Measurements from ENCODE around the gene LYPD6.

LYPD6 gene

DNA sequence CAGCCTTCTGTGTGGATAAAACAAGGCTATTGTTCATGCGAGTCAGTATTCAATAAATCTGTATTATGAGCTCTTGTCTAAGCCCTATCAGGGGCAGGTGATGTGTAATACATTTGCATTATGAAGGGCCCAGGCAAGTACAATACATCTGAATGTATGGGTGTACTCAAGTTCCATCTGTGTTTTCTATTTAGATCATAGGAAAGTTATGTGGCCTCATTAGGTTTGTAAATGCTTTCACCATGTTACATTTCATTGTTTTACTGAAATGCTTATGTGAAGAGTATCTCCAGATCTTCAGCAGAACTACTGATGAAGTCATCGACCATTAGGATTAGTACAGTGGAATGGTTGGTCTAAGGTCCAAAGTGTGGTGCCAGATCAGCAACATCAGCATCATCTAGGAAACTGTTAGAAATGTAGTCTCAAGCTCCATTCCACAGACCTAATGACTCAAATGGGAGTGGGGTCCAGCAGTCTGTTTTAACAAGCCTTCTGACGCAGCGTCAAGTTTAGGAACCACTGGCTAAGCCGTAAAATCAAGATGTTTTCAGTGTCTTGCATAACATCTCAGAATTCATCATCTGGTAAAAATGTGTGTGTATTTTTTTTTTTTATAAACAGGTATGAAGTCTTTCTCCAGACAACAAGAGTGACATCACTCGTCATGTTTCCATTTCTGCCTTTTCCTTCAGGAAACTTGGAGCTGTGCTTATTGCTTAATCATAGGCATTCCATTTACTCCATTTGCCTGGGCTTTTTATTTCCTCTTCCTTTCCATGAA, 80.5 kb downstream of the LYPD6 start:
- no peak for DNase-seq

DNA sequence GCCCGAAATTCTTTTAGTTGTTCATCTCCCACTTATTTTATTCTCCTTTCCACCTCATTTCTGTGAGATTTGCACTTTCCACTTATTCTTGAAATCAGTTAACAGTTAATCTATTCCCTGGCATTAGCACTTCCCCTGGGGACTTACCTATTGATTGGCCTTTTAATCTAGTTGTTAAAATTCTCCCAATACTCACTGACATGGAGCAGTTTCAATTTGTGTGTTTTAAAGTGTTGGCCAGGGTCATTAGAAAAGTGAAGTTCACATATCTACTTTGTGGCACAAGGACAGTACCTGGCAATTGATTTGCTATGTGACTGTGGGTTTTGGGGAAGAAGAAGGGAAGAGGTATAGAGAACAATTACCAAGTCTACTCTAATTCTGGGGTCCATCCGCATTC, 83.1 kb downstream of the LYPD6 start:
- DNase-seq = no peak

DNA sequence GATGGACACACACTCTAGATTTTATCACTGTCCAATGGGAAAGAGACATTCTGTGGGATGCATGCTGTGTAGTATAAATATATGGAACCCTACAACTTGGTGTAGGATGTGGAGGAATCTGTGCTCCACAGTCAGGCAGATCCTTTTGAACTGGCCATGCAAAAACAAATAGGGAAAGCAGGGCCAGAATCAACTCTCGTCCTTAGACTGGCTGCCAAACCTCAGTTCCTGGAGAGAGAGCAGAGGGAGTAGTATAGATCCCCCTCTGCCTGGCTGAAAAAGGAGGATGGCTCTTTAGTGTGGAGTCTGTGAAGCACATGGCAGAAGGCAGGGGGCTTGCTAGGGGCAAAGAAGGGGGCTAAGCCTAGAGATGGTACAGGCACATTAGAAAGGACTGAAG, 84.7 kb downstream of the LYPD6 start:
- DNase-seq = no peak

DNA sequence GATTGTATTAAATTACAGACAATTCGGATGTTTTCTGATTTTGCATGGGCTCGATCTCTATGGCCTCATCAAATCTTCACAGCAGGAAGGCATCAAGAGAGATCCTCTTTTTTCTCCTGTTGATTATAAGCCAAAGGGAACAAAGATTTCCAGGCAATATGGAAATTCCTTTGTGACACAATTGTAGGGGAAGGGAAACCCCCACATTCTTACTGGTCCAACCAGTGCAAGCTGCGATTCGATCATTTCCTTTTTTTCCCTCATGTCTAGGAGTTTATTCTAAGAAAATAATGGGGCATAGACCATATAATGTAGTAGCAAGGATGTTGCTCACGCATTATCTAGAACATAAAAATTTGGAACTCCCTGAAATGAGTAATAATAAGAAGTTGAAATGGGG, 87.7 kb downstream of the LYPD6 start:
- no peak for DNase-seq

DNA sequence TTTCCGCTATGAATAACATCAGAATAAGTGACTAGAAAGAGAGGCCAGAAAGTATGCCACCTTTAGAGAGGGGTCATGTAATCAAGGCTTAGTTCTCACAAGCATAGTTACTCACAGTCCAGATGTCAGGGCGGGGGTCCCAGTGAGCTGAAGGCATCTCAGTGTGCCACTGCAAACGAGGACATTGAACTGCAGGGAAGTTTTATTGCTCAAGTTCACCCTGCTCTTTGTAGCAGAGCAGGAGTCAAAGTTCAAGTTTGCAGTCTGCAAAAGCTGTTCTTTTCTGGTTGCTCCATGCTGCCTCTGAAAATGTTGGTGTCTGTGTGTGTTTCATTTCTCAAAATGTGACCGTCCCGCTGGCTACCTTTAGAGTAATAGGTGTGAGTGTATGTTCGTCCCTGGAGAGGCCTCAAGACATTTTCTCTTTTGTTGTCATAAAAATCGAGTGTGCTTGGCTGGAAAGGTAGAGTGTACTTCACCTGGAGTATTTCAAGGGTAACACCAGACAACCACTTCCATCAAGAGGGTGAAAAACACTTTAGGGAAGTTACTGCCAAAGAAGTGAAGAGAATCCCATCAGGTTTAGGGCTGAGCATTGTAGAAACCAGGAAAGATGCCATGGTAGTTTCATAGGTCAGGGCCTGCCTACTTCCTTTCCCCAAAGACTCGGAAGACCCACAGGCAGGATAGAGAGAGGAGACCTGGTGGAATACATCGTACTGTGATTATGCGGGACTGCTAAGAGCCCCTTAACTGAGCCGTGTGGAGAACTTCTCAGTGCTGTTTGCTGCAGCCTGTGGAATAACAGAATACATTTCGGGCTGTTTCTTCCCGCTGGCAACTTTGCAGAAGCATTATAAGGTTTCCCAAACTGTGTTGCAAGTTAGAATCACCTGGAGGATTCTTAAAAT, 89.9 kb downstream of the LYPD6 start:
- DNase-seq = no peak

DNA sequence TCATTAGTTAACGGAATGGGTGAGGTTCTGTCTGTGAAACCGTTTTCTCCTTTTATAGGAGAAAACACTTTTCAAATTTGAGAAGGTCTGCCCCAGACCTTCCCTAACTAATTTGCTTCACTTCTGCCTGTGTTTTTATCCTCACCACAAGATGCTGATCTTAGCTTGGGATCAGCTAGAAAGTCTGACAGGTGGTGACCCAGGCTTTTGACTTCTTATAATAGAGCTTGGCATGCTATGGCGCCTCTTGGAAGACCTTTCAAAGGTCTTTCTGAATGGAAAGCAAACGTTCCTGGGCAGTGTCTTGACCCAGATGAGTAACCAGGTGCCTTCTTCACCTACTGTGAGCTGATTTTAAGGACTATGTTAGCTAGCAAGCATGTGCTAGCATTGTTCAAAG, 91.4 kb downstream of the LYPD6 start:
- no peak for DNase-seq

DNA sequence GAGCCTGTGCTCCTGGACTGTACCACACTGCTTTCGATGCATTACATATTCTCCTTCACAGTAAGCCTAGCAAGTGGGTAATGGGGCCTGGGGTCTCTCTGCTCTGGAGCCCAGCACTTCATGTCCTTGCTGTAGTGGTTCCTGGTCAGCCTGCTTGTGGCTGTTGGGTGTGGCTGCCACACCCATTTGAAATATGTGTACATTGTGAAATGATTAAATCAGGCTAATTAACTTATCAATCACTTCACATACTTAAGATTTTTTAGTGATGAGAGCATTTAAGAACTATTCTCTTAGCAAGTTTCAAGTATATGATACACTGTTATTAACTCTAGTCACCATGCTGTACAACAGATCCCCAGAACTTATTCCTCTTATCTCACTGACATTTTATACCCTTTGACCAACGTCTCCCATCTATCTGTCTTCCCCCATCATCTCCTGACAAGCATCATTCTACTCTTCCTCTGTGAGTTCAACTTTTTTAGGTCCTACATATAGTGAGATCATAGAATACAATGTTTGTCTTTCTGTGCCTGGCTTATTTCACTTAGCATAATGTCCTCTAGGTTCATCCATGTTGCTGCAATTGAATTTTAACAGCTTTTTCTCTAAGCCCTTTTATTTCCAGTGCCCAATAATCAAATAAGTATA, 92.1 kb downstream of the LYPD6 start:
- no peak for DNase-seq

DNA sequence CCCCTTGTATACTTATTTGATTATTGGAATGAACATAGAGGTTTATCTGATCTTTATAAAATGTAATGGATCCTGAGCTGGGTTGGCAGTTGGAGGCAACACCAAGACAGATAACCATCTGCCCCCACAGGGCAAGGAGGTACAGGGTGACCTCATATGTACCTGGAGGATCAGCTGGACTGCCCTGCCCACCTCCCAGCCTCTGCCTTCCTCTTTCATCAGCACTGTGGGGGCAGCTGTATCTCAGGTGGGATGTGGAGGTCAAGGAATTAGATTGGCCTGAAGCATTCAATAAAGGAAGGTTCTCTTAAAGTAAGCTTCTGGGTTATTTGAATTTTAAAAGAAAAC, 92.6 kb downstream of the LYPD6 start:
- no peak for DNase-seq

DNA sequence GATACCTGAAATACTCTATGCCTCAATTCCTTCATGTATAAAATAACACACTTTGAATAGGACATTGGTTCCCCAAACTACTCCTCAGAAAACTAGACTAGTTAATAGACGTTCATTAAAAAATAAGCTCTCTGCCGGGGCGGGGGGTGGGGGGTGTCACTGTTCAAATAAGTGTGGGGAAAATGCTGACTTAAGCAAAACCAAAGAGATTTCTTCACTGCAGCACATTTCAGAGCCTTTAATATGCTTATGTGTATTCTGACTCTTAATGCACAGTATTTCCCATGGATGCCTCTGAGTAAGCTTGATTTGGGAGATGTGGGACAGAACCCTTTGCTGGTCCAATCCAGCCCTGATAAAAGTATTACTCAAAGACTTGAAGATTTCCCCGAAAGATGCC, 93.2 kb downstream of the LYPD6 start:
- no peak for DNase-seq

DNA sequence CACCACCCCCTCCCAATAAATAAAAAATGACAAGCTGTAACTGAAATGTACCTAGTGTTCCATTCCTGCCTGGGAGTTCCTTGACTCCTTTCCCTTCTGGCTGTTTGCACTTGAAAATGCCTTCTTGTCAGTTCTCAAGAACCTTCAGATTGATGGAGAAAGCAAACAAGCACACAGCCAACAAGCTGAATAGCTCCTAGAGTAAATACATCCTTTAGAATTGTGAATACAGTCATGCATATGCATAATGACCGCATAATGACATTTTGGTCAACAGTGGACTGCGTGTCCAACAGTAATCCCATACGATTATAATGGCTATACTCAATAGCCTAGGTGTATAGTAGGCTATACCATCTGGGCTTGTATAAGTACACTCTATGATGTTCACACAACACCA, 97.0 kb downstream of the LYPD6 start:
- DNase-seq = no peak

DNA sequence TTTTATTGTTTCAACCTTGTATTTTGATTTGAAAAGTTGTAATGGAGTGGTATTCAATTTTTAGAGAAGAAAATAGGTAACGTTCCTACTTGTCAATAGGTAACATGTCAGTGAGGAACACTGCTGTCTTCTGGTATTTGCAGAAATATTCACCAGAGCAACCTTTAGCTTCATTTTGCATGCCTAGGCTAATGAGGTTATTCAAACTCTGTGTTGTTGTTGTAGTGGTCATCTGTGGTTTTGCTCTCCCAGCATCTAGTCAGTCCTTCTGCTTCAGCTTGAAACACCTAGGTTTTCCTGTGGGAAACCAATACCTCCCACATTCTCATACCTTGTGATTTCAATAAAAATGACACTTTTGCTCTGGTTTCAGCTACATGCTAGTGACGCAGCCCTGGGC, 98.4 kb downstream of the LYPD6 start:
- DNase-seq = no peak

DNA sequence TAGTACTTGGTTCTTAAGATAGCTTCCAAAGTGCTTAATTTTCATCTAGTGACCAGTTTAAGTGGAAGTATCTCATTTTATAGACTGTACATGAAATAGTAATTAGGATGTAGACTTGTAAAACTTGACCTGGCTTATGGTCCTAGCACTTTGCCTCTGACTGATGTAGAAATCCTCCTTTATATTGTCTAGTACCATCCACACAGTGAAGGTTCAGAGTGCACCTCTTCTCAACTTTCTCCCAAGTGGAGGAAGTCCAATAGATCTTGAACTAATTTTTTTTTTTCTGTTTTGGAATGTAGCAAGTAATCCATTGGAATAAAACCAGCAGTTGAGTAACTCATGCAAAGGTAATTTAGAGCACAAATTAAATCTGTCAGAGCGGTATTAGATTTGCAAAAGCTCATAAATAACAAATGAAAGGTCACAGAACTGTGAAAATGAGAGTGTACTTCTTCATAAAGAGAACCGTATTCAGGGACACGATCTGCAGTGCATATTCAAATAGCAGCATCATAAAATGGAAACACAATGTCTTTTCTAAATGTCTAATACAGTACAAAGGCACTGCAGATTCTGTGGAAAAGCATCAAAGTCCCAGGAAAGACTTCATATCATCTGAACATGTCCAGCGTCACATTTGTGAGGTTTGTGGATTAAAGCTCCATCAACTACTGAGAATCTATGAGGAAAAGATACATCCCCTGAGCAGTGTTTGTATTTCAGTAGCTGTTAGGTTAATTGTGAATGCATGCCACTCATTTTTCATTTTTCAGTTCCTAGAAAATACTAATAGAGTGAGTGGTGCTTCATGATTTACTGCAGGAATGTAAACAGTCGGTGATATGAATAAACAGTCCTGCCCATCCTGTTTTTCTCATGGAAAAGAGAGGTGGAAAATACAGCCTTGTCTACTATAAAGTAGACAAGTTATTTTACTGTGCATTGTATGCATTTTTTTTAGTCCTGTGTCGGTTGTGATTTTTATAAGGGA, 100.7 kb downstream of the LYPD6 start:
- DNase-seq = no peak

DNA sequence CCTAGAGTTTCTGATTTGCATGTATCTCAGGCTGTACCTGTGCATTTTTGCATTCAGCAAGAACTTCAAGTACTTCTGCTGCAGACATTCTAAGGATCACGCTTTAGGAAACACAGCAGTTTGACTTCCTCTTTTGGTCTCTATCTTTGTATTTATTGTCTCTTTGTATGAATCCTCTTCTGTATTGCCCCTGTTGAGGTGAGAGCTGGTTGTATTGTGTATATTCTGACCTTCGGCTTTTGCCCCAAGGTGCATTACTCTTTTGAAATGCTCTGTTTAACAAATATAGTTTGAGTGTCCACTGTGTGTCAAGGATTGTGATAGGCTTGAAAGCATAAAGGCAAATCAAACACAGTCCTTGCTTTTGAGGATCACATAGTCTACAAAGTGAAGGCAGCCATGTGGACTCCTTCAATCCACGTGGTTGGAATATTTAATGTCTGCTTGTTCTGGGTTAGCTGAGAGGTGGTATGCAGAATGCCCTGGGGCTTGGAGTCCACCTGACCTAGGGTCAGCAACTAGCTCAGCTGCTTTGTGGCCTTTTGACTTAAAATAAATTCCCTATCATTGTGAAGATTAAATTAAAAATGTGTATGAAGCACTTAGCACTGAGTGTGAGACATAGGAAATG, 108.1 kb downstream of the LYPD6 start:
- no peak for DNase-seq

DNA sequence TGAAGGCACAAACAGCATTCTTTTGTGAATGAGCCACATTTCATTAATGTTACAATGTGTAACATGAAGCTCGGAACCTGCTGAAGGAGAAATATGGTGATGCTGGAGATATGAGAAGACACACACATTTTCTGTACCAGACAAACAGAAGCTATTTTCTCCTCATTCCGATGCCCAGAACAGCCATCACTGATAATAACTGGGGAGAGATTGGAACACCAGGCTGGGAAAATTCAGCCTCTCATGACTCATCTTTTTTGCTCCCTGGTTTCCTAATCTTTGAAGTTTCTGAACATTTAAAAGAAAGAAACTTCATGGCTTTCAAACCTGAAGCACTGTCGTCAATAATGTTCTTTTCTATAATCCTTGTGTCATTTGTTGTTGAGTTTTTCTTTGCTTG, 110.9 kb downstream of the LYPD6 start:
- DNase-seq = no peak

DNA sequence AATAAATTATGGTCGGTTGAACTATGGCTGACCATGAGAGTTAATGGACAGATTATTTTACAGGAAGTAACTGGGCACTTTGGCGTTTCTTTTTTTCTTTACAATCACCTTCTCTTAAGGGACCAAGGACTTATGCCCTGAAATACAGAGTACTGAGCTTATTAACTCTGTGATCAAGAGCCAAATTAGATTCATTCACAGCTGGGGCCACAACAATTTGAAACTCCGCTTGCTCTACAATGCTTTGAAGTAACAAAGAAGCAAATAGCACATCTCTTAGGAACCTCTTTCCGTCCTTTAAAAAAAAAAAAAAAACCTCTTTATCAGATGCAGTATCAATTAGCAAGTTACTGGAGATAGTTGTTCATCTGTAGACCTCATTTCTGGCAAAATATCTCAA, 112.0 kb downstream of the LYPD6 start:
- no peak for DNase-seq

DNA sequence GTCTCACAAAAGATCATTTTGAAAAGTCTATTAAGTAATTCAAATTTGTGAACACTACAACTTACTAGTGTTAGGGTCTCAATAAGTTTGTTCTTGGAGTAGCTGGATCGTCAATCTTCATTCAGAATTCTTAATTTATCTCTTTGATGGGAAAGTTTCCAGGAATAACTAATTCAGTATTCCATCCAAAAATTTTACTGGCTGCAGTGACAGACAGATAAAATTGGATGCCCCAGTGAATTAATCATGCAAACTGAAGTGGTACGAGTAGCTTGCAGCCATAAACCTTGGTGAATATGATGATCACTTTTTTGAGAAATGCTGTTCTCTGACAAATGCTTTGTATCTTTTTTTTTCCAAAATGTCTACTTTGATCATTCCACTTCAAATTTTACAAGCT, 112.8 kb downstream of the LYPD6 start:
- no peak for DNase-seq

DNA sequence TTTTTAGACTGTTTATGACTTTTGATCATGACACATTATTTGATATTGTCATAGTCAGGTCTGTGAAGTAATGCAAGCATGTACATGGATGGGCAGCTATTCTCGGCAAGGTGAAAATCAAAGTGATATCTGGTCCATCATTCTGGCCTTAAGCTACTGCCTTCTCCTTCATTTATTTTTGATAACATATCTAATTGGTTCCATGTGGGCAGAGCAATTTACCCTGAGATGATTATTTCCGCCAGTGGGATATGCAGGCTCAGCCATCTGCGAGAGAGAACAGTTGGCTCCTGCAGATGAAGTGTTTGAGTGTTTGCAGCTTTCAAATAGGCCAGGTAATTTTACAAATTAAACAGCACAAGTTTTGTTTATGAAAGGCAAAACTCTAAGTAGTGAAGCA, 116.4 kb downstream of the LYPD6 start:
- peak; percentile 52 for DNase-seq

DNA sequence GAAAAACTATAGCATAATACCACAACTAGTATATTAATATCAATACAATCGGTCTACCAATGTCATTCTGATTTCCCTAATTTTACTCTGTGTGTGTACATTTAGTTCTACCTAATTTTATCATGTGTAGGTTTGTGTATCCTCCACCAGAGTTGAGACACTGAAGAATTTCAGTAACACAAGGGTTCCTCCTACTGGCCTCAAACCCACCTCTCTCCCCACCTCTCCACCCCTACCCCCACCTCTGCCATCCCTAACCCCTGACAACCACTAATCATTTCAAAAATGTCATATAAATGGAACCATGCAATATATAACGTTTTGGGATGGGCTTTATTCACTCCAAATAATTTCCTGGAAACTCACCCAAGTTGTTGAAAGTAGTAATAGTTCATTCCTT, 117.9 kb downstream of the LYPD6 start:
- no peak for DNase-seq

DNA sequence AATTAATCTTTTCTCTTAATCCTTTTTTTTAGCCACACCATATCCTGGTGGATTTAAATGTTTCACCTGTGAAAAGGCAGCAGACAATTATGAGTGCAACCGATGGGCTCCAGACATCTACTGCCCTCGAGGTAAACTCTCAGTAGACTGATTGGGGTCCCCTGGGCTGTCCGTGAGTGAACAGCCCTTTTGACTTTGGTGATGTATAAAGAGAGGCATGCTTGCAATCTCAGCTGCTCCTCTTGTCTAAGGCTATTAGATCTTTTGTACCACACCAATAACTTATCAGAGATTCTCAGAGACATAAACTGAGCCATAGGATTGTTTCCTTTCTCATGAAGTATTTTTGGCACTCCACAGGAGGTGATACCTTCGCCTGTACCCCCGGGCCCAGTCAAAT, 118.6 kb downstream of the LYPD6 start:
- no peak for DNase-seq

DNA sequence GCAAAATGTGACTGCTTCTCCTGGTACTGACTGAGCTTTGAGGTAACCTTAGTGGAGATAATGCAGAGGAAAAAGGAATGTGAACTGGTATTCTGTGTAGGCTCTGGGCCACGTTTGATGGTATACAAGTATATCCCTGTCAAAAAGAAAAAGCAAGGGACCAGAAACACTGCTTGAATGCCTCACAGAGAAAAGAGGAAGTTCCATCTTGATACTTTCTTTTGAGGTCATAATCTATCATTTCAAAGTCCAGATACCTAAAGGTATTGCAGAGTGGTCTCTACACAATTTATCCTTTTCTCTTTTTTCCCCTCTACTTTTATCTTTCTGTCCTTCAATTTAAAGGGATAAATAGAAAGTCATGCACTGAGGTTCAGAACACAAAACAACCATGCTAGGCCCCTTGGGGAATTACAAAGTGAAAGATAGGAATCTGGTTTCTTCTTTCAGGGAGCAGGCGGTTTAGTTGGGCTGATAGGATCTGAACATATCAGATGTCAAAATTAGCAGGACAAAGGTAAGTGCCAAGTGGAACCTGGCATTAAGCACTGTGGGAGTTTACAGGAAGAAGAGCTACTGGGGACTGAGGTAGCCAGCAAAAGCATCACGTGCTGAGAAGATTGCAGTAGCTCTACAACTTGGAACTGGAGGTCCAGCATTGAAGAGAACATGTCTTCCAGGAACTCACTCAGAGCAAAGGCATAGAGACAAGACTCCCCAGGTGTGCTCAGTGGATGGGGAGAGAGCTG, 121.2 kb downstream of the LYPD6 start:
- peak; percentile 59 for DNase-seq

DNA sequence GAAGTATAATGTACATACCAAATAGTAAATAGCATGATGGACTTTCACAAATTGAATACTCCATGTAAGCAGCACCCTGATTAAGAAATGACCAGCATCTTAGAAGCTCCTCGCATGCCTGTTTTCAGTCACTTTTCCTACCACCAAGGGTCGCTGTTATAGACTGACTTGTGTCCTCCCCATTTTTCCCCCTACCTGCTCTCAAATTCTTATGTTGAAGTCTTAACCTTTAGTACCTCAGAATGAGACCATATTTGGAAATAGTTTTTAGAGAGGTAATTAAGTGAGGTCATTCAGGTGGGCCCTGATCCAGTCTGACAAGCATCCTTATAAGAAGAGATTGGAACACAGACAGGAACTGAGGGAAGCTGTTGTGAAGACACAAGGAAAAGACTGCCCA, 125.9 kb downstream of the LYPD6 start:
- no peak for DNase-seq

Data from NCI-H2171 (cell line).